ENCODE measurements around the gene CYP4F12.

DNA sequence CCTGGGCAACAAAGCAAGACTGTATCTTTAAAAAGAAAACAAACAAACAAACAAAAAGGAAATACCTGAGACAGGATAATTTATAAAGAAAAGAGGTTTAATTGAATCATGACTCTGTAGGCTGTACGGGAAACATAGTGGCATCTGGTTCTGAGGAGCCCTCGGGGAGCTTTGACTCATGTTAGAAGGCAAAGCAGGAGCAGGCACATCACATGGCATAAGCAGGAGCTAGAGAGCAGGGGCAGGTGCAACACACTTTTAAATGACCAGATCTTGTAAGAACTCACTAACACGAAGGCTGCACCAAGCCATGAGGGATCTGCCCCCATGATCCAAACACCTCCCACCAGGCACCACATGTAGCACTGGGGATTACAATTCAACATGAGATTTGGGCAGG is 41.8 kb downstream of the CYP4F12 start:
- TF ChIP-seq, protein P1, sequence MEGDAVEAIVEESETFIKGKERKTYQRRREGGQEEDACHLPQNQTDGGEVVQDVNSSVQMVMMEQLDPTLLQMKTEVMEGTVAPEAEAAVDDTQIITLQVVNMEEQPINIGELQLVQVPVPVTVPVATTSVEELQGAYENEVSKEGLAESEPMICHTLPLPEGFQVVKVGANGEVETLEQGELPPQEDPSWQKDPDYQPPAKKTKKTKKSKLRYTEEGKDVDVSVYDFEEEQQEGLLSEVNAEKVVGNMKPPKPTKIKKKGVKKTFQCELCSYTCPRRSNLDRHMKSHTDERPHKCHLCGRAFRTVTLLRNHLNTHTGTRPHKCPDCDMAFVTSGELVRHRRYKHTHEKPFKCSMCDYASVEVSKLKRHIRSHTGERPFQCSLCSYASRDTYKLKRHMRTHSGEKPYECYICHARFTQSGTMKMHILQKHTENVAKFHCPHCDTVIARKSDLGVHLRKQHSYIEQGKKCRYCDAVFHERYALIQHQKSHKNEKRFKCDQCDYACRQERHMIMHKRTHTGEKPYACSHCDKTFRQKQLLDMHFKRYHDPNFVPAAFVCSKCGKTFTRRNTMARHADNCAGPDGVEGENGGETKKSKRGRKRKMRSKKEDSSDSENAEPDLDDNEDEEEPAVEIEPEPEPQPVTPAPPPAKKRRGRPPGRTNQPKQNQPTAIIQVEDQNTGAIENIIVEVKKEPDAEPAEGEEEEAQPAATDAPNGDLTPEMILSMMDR (conservative IDR thresholded peaks at IDR 0.05), result no peak
- TF ChIP-seq EZH2 (IDR thresholded peaks at IDR 0.05; ENCODE audit: low read depth), result no peak

All from PC-9 (cell line).